ENCODE measurements around the gene JARID2.

The JARID2 gene

DNA sequence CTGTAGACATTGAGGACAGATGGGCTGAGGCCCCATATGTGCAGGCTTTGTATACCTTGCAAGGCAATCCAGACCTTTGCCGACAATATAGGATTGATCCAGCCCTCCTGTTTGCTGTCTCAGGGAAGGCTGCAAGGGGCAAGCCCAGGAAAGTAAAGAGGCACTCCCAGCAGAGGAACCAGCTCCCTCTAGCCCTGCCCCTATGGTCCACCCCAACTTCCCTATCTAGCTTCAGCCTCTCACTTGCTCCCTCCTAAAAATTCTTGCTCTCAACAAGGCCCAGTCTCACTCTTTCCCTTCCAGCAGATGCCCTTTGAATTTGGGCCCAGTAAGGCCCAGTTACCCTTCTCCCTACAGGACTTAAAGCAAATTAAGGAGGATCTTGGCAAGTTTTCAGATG lies 92.6 kb downstream of the JARID2 start:
- DNase-seq = no peak

DNA sequence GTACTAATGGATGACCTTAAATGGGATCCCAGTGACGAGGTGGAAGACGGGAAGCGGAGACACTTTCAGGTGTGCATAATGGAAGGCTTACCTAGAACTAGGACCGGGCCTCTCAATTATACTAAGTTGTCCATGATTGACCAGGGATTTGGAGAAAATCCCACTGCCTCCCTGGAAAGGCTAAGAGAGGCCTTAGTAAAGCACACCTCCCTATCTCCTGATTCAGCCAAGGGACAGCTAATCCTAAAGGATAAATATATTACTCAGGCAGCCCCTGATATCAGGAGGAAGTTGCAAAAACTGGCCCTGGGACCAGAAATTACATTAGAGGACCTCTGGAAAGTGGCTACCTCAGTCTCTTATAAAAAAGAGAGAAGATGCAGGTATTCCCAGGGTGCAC lies 93.2 kb downstream of the JARID2 start:
- DNase-seq = no peak

DNA sequence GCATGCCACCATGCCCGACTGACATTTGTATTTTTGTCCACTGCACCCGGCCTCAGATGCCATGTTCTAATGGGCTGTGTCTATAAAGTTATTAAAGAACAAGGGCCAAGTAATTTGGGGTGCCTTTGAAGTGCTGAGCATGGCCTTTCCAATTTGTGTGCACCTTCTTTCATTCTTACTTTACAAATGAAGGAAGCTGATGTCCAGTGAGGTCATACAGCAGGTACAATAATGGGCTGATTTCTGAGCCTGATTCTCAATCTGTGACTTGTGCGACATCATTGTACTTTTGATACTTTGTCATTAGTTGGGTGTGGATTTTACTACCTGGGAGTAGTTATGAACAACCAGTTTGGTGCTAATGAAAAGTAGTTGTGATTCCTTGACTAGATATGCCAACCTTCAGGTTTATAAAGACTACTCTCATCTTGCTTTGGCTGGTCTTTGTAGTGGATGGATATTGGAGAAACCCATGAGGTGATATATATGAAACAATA lies 94.3 kb downstream of the JARID2 start:
- DNase-seq = no peak

- no peak for DNase-seq
Observed at GRCh38 chr6:15340775-15341174, 94.9 kb downstream of the JARID2 start.

- no peak for DNase-seq
Observed at GRCh38 chr6:15341311-15342001, 95.6 kb downstream of the JARID2 start.

GRCh38 chr6:15342114-15342513 lies 96.2 kb downstream of the JARID2 start:
- no peak for DNase-seq

DNA sequence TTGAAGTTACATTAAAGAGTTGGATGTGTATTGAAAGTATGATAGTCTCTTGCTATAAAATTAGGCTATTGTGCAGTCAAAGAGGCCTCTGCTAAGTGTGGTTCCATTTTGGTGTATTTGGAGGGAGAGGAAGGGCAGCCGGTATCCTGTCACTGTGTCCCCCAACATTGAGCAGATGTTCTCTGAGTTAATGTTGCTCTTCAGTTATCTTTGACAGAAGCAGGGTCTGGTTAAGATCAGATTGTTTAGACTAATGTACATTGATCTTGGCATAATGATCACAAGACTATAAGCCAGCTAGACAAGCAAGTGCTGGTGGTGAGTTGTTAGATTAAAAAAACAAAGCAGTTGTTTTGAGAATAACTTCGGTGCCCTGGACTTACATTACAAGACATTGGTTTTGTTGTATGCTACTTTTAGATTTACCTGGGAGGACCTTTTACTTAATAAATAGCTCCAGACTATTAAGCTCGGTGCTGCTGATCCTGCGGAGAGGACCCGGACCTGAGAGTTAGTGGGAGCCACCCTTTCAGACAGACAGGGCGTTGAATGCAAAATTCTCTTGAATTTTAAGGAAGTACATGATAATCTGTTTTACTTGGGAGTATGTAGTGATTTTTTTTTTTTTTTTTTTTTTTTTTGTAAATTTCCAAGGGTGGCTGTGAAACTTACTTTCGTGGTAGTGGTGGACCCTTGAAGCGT lies 97.8 kb downstream of the JARID2 start:
- DNase-seq = no peak

DNA sequence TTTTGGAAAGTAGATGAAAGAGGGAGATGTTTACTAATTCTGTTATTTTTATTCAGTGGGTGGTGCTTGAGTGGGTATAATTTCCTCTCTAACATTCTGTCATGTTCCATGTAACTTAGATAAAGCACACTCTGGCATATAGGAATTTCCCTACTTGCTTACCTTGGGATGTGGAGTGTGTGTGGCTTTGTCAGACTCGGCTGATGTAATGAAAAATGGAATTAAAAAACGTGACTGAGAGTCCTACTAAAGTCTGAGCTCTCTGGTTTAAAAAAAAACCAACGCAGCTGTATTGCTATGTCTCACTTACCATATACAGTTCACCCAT lies 98.3 kb downstream of the JARID2 start:
- no peak for DNase-seq

GRCh38 chr6:15344831-15345230 lies 99.0 kb downstream of the JARID2 start:
- DNase-seq = no peak

- DNase-seq = no peak
Observed at GRCh38 chr6:15346315-15346714, 100.4 kb downstream of the JARID2 start.

GRCh38 chr6:15348528-15348927 lies 102.7 kb downstream of the JARID2 start:
- DNase-seq = no peak

DNA sequence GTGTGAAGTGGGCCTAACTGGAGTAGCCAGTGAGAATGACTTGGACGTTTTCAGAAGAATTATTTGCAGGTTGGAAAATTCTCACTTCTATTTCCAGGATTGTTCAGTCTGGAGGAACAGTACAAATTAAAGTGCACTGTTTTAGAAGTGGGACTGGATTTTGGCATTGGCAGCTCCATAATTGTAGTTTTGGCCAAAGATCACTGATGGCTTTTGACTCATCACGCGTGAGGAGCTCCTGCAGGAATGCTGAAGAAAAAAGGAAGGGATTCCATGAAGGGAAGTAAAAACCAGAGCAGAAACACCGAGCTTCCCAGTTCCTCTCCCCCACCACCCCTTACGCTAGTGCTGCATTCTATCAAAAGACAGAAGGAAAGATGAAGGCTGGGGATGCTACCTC lies 103.5 kb downstream of the JARID2 start:
- DNase-seq = no peak

DNA sequence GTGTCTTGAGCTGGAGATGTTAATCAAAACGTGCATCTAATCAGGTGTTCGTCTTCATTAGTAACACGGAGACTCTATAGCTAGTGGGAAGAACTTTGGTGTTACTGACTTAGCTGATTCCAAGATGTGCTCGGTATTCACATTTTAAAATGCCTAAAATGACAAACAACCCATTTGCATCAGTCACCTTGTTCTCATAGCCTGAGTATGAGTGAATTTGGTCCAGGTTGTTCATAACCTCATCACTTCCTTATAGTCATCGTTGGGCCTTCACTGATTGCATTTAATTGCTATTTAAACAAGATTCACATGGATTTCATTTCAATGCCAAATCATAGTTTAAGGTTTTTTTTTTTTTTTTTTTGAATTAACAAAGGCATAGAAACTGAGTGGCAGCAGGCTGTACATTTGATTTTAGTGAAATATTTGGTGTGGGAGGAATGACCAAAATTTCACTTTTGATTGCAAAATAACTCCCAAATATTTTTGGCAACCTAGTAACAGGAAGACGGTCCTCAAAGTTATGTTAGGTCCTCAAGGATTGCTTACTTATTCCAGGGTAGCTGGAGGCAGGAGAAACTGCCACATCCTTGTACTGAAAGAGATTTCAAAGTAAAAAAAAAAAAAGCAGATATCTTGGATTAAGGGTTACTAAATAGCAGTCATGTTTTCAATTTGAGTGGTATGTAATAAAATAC lies 104.7 kb downstream of the JARID2 start:
- no peak for DNase-seq

GRCh38 chr6:15351631-15352030 lies 105.8 kb downstream of the JARID2 start:
- no peak for DNase-seq

DNA sequence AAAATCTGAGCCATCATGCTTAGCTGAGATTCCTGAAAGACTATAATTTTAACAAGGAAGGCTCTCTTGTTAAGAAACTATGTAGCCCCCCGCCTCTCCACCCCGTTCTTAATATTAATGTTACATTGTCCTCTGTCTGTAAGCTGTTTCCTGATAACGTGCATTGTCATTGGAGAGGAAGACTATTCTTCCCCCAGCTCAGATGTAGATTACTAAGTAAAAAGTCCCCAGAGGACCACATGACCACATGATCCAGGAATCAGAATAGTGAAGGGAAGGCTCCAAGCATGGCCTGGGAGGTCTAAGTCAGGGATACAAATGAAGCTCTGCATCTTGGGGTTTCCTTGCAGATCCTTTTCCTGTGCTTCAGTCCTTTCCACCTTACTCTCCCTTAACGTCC lies 106.4 kb downstream of the JARID2 start:
- DNase-seq = no peak

DNA sequence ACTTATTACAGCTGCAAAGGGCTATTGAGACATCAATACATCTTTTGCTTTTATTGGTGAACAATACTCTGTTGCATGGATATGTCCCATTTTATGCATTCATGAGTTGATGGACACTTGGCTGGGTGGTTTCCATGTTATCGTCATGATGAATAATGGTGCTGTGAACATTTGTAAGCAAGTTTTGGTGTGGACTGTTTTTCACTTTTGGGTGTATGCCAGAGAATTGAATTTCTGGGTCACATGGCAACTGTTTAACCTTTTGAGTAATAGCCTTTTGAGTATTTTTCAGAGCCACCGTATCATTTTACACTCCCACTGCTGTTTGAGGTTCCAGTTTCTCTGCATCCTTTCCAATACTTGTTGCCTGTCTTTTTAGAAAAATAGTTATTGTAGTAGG lies 107.0 kb downstream of the JARID2 start:
- DNase-seq = no peak

GRCh38 chr6:15355683-15356099 lies 109.8 kb downstream of the JARID2 start:
- no peak for DNase-seq

- DNase-seq = no peak
Observed at GRCh38 chr6:15356179-15356578, 110.3 kb downstream of the JARID2 start.

DNA sequence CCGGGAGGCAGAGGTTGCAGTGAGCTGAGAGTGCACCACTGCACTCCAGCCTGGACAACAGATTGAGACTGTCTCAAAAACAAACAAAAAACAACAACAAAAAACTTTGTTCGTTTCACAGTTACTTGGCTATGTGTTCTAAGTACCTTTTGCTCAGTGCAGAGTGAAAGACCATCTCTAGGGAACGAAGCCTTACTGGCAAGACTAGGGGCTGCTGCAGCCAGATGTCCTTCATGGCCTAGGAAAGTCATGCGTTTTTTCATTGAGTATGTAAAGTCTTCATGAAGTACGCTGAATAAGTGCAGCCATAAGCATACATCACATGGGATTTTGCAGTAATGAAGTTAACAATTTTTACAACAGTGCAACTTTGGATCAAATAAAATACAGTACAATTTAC lies 111.1 kb downstream of the JARID2 start:
- no peak for DNase-seq

GRCh38 chr6:15357782-15358181 lies 111.9 kb downstream of the JARID2 start:
- no peak for DNase-seq

DNA sequence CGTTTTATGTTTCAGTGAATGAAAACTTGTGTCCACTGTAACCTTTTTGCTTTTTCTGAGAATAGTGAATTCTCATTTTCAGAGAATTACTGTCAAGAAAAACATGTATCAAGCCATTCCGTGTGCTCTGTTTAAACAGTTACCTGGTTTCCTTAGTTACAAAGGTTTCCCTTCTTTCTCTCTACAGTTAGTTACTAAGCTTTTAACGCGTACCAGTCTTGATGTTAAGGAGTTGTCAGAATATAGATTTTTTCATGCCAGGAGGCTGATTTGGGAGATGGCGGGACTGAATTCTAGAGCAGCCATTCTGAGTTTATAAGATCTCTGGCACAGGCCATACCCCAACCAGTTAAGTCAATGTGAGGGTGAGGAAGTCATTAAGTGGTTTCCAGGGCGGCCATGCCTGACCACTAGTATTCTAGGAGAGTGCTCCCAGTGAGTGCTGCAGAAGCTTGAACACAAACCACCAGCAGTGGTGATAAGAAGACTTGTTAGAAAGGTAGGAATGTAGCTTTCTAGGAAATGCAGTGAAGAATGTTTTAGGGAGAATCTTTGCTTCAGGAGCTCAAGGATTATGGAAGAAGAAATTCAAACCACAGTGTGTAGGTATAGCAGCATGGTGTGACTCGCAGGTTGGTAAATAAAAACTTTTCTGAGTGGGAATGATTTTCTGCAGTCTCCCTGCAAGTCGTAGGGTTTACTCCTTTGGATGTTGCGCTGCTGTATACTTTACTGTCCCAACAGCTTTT lies 112.9 kb downstream of the JARID2 start:
- DNase-seq = peak; percentile 9

DNA sequence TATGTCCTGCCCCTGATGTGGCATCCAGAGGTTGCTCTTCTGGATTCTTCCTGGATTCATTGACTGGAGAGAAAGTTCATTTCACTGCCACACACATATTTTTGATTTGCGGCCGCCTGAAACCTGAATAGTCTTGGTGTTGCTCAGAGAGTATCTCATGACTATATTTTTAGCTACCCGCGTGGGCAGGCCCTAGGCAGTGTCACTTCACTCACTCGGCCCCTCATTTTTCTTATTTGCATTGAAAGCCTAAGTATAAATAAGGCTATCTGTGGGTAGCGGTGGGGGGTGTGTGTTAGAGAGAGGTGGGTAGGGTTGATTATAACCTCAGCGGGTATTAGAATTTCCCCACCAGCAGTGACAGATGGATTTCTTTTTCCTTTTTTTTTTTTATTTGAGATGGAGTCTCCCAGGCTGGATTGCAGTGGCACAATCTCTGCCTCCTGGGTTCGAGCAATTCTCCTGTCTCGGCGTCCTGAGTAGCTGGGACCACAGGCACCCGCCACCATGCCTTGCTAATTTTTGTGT lies 113.5 kb downstream of the JARID2 start:
- DNase-seq = no peak

- DNase-seq = no peak
Observed at GRCh38 chr6:15360300-15360699, 114.4 kb downstream of the JARID2 start.

Measured in GDM1 (cell line).